HUES64 (cell line): Measurements from ENCODE around the gene KRT83.

Source experiments
- H3K27ac ChIP-seq: 2 replicates; pipeline ENCODE4 v1.7.0; 2013; ENCODE audit warnings: low read depth, low read length, inconsistent platforms
- H3K27me3 ChIP-seq: 2 replicates; pipeline ENCODE4 v1.6.1; 2013; ENCODE audit warnings: mild to moderate bottlenecking, low read length; ENCODE audit not compliant: insufficient read depth
- H3K36me3 ChIP-seq: 2 replicates; pipeline ENCODE4 v1.6.1; 2013; ENCODE audit warnings: mild to moderate bottlenecking, low read length; ENCODE audit not compliant: insufficient read depth
- H3K4me1 ChIP-seq: 2 replicates; pipeline ENCODE4 v1.6.1; 2013; ENCODE audit warnings: mild to moderate bottlenecking, low read length, moderate library complexity; ENCODE audit not compliant: insufficient read depth
- H3K4me3 ChIP-seq: 2 replicates; pipeline ENCODE4 v1.5.1; 2013; ENCODE audit warnings: mild to moderate bottlenecking, low read length, moderate library complexity
- H3K9ac ChIP-seq: 2 replicates; pipeline ENCODE4 v1.6.1; 2013; ENCODE audit warnings: mild to moderate bottlenecking, low read depth, low read length
- H3K9me3 ChIP-seq: 2 replicates; pipeline ENCODE4 v1.6.1; 2013; ENCODE audit warnings: low read depth, low read length; ENCODE audit not compliant: insufficient read depth
- WGBS: fragments of 150-250, 120-280 bp; methylation state at CpG from one replicate; pipeline ENCODE4 v1.1.7; 2013; ENCODE audit warnings: missing lambda C conversion rate; 5-methylcytosine and 5-hydroxymethylcytosine counted together

The KRT83 gene

DNA sequence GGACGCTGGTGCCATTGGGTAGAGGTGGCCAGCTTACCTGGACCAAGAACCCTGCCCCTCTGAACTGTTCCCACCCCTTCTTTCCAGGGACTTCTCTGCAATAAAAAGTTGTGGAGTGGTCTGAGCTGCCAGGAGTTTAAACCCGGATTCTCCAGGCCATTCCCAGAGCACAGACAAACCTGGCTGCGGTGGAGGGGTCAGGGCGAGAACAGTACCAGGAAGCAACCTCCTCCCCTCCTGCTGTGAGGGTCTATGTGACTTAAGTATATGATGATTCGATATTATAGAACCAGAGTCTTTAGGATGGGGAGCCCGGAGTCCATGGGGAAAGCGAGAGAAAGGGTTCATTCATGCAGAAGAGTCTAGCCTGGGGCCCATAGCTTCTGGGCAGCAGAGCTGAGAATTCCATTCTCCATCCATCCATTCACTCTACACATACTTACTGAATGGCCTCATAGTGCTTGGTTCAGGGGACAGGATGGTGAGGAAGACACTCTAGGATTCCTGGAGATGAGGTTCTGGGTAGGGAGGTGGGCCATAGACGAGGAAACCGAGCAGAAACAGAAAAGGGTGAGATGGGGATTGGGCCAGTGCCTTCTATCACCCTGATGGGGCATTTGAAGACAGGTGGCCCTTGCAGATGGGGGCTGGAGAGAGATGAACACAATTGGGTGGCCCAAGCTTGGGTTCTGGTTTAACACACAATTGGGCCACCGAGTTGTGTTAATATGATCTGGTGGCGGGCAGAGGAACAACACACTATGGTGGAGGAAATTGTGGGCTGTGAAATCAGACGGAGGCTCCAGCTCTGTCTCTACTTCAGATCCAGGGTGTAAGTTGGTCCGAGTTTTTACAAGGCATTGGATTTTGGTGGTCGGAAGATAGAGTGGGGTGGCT is 41.5 kb downstream of the KRT83 start:
- H3K27me3 ChIP-seq, result peaks cover 21% of the 10 kb centered on the region
- H3K4me1 ChIP-seq, result peaks cover 5% of the 10 kb centered on the region; the same call in 1 of the 2 replicates
- no peaks in the 10 kb centered on the region for H3K36me3 ChIP-seq
- 90% methylated on average over 14 of the region's 14 CpGs for WGBS
- H3K9me3 ChIP-seq, result no peaks in the 10 kb centered on the region
- no peak overlapping the region for H3K4me3 ChIP-seq
- H3K27ac ChIP-seq, result no peak overlapping the region
- H3K9ac ChIP-seq, result no peak overlapping the region

DNA sequence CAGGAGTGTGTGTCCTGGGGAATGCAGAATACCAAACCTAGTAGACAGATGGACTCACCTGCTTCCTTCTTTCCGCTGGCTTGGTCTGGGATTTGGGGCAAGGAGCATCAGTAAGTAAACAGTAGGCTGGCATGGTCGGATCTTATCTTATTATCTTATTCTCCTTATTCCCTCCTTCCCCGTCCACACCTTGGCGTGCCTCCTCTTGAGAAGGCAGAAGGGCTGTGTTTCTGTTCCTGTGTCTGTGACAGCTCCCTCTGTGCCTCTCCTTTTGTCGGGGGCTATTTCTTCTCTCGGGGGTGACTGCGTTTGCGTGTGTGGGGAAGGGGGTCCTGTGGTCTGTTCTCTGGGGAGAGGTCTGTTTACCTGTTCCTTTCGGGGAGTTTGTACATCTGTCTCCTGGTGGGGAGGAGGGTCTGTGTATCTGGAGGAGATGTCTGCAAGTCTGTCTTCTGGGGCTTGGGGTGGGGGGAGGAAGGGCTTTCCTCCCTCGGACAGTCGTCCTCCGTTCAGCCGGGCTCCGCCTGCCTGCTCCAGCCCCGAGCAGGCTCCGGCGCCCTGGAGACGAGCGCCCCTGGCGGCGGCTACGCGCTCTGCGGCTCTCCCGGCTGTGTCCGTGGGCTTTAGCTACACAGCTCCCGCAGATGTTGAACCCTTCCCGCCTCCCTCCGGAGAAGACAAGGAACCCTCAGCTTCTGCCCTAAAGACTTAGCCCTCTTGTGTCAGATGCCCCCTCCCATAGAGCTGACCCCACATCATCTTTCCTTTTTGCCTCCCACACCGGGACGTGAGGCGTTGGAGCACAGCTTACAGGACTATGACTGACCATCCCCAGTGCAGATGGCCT is 42.4 kb downstream of the KRT83 start:
- 24% methylated on average over 32 of the region's 32 CpGs for WGBS
- Histone ChIP-seq H3K36me3 (no peaks in the 10 kb centered on the region), H3K9ac (no peak overlapping the region), H3K4me1 (peaks cover 5% of the 10 kb centered on the region; the same call in 1 of the 2 replicates), H3K27ac (no peak overlapping the region), H3K27me3 (peaks cover 21% of the 10 kb centered on the region), H3K9me3 (no peaks in the 10 kb centered on the region), H3K4me3 (peak overlapping the region; percentile 42)

DNA sequence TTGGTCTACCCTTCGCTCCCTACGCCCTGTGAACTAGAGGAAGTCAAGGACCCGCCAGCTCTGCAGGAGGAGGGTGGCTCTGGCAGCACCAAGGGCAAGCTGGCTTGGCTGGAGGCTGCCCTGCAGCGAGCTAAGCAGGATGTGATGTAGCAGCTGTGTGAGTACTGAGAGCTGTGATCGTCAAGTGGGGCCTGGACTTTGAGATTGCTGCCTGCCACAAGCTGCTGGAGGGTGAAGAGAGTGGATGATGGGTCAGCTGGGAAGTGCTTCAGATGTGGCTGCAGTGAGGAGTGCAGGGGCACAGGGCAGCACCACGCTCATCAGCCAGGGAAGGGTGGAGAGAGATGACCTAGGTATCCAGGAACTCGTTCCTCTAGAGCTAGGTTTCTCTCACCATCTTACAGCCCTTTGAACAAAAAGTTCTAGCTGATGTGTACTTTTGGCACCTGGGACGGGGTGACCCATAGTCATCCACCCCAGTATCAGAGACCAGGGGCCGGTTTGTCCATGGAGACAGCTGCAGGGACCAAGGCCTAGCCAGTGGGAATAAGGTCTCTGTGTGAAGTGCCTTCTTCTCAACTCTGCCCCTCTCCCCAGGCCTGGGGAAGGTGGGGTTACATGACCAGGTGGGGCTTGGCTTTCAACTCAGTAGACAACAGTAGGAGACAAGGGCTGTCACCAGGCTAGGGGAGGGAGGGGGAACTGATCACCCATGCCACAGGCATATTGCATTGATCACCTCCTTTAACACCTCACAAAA is 43.5 kb downstream of the KRT83 start:
- WGBS, result 95% methylated on average over 9 of the region's 9 CpGs
- no peak overlapping the region for H3K4me3 ChIP-seq
- H3K27ac ChIP-seq, result no peak overlapping the region
- peaks cover 21% of the 10 kb centered on the region for H3K27me3 ChIP-seq
- no peaks in the 10 kb centered on the region for H3K9me3 ChIP-seq
- H3K4me1 ChIP-seq, result peaks cover 5% of the 10 kb centered on the region; the same call in 1 of the 2 replicates
- no peak overlapping the region for H3K9ac ChIP-seq
- no peaks in the 10 kb centered on the region for H3K36me3 ChIP-seq

DNA sequence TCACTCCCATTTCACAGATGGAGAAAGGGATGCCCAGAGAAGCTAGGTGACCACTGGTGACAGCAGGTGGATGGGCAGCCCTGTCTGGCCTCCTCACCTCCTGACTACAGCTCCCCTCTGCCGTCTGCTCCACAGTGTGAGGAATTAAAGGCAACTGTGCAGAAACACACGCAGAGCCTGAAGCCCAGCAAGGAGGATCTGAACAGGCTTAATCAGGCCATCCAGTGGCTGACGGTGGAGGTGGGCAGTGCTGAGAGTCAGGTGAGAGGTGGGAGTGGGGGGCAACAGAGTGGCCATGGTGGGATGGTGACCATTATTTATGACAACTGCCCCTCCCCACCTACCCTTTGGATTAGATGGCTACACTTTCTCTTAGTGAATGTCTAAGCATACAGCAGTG is 45.5 kb downstream of the KRT83 start:
- no peak overlapping the region for H3K9ac ChIP-seq
- H3K9me3 ChIP-seq, result no peaks in the 10 kb centered on the region
- peaks cover 5% of the 10 kb centered on the region; the same call in 1 of the 2 replicates for H3K4me1 ChIP-seq
- no peak overlapping the region for H3K27ac ChIP-seq
- no peaks in the 10 kb centered on the region for H3K36me3 ChIP-seq
- H3K4me3 ChIP-seq, result no peak overlapping the region
- 88% methylated on average over 3 of the region's 3 CpGs for WGBS
- H3K27me3 ChIP-seq, result peaks cover 21% of the 10 kb centered on the region

DNA sequence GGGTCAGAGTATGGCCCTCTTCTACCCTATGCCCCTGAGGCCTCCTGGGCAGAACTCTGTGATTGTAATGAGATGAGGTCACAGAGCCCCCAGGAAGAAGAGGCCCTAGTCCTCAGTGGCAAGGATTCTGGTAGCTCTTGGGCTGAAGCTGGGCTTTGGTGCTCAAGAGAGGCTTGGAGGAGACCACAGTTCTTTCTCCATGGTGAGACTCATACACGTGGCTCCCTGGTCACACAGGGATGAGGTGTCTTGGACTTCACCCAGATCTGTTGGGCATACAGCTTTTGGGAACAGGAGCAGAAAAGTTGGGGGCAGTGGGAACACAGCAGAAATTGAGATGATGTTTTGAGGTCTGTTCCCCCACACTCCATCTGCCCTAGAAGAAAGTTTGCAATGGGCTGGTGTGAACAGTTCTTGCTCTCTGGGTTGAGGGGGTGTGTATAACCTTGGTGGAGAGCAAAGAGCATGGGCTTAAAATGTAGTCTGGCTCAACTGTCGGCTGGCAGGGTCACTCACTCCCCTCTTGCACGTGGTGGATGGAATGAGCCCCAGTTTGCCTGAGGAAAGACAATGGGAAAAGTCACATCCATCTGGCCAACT is 46.6 kb downstream of the KRT83 start, which contains the start of gene KRT86:
TSS of gene KRT86 (plus strand) at position 125 of the 600 bp plus-strand sequence. CDS start 27,272 bp downstream, outside the sequence.
- Histone ChIP-seq H3K36me3 (no peaks in the 10 kb centered on the region), H3K27me3 (peaks cover 21% of the 10 kb centered on the region), H3K27ac (no peak within 1 kb of the TSS), H3K4me1 (peaks cover 5% of the 10 kb centered on the region; the same call in 1 of the 2 replicates), H3K4me3 (no peak within 1 kb of the TSS), H3K9ac (no peak within 1 kb of the TSS), H3K9me3 (no peaks in the 10 kb centered on the region)
- WGBS, result 83% methylated on average over 3 of the region's 3 CpGs

DNA sequence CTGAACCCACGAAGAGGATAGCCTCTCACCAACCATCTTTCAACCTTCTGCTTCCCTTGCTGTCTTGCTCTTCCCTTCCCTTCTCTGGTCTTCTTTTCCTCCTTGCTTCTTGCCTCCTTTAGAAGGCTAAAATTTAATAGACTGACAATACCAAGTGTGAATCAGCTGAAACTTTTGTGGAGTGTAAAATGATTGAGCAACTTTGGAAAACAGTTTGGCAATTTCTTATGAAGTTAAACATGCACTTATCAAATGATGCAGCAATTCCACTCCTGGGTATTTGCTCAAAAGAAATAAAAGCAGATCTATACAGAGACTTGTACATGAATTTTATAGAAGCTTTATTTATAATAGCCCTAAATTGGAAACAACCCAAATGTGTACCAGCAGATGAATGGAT is 50.0 kb downstream of the KRT83 start:
- 77% methylated on average over 1 of the region's 1 CpG for WGBS
- Histone ChIP-seq H3K36me3 (no peaks in the 10 kb centered on the region), H3K9me3 (no peaks in the 10 kb centered on the region), H3K27ac (no peak overlapping the region), H3K4me3 (no peak overlapping the region), H3K27me3 (no peaks in the 10 kb centered on the region), H3K9ac (no peak overlapping the region), H3K4me1 (no peaks in the 10 kb centered on the region)

DNA sequence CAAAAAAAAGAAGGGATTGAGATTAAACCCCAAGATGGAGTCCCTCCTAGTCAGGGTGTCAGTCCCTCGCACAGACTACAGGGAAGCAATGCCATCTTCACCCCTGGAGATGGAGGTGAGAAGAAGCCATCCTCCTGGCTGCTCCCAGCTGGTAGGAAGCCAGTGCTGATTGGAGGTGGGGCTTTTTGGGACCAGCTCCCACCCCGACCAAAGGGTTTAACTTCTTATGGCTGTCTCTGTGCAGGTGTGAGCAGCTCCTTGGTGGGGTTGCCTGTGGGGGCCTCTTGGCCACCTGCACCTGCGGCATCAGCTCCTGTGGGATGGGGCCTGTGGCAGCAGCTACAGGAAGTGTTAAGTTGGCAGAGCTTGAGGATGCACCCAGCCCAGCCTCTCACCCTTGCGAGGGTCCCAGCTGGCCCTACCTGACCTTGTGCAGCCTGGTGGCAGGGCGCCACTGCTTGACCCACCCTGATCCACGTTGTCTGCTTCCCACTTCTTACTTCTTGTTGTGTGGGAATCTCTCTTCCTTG is 50.6 kb downstream of the KRT83 start:
- H3K4me1 ChIP-seq, result no peaks in the 10 kb centered on the region
- no peak overlapping the region for H3K27ac ChIP-seq
- 92% methylated on average over 6 of the region's 6 CpGs for WGBS

DNA sequence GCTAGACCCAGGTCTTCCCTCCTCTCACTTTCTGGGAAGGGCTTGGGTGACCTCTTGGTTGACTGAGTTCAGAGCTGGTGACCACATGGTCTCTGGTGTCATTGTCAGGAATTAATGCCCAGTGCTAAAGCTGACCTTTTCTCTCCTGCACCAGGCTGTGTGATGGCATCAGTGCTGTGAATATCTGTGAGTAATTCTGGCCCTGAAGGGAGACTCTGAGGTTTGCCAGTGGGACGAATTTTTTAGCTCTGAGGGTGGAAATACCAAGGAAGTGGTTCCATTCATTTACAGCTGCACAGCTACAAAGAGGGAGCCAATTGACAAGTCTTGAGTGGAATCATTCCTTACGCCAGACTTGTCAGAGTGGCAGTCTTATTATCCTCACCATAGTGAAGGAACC is 53.0 kb downstream of the KRT83 start:
- Histone ChIP-seq H3K27ac (no peak overlapping the region), H3K27me3 (no peaks in the 10 kb centered on the region)
- WGBS, result 87% methylated on average over 2 of the region's 2 CpGs

More for the DNA sequence above, 50.6 kb downstream of the KRT83 start:
- Histone ChIP-seq H3K9me3 (no peaks in the 10 kb centered on the region), H3K27me3 (no peaks in the 10 kb centered on the region), H3K9ac (no peak overlapping the region), H3K4me3 (no peak overlapping the region), H3K36me3 (no peaks in the 10 kb centered on the region)

DNA sequence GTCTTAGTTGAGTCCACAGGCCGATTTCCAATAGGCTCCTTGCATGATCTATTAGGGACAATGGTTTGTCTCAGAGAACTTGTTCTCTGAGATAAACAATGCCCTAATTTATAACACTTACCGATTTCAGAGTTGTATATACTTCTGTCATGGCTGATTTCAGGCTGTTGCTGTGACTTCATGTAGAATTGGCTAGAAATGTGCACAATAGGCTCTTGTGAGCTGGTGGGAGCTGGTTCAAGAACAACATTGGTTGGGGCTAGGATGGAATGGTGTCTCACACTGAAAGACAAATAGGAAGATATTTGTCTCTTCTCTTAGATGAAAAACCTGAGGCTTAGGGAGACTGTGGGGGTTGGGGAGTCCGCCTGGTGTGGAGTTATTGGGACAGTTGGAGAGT is 53.5 kb downstream of the KRT83 start:
- Histone ChIP-seq H3K9ac (no peak overlapping the region), H3K9me3 (peaks cover 2% of the 10 kb centered on the region; the same call in 1 of the 2 replicates), H3K36me3 (no peaks in the 10 kb centered on the region), H3K27ac (no peak overlapping the region), H3K27me3 (no peaks in the 10 kb centered on the region), H3K4me1 (no peaks in the 10 kb centered on the region), H3K4me3 (no peak overlapping the region)
- WGBS, result 96% methylated on average over 3 of the region's 3 CpGs

More for the DNA sequence above, 53.0 kb downstream of the KRT83 start:
- Histone ChIP-seq H3K4me3 (no peak overlapping the region), H3K9ac (no peak overlapping the region), H3K9me3 (no peaks in the 10 kb centered on the region), H3K4me1 (no peaks in the 10 kb centered on the region), H3K36me3 (no peaks in the 10 kb centered on the region)

DNA sequence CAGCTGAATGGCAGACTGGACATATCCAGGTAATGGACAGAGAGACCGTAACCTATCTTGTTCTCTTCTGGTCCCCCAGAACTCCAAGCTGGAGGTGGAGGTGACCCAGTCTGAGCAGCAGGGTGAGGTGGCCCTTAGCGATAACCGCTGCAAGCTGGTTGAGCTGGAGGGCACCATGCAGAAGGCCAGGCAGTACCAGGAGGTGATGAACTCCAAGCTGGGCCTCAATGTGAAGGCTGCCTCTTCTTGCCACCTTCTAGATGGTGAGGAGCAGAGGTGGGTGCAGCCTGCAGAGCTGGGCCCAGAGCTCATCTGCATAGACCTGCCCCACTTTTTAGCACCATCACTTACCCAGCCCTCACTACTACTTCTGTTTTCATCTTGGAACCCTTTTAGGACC is 53.9 kb downstream of the KRT83 start:
- no peak overlapping the region for H3K27ac ChIP-seq
- H3K36me3 ChIP-seq, result no peaks in the 10 kb centered on the region
- peaks cover 4% of the 10 kb centered on the region; the same call in 1 of the 2 replicates for H3K9me3 ChIP-seq
- 61% methylated on average over 3 of the region's 3 CpGs for WGBS
- no peak overlapping the region for H3K4me3 ChIP-seq
- no peaks in the 10 kb centered on the region for H3K4me1 ChIP-seq
- no peaks in the 10 kb centered on the region for H3K27me3 ChIP-seq
- no peak overlapping the region for H3K9ac ChIP-seq
